RPMI7951 (cell line): ENCODE measurements around the gene CNTLN. TPM values are rescaled to one million over a fixed set of nuclear protein-coding genes. Genes with fewer than 3 reads are reported as not detected.
"Not testable (repeated sequence)": the region's sequence is repeated elsewhere in the genome, so short reads cannot be mapped to it uniquely, and the experiment has no call there.

Source experiments
- DNase-seq: peaks from one replicate; pipeline ENCODE4 v3.0.0-alpha.2; 2012; ENCODE audit warnings: low read depth
- total RNA-seq: library from RNA; depleted of rRNA; stranded (reverse); fragments of >200 nt; shearing (Covaris generic); gene quantifications from 2 replicates; pipeline ENCODE4 v1.2.3, GENCODE V29; 2014; rRNA removed

Gene CNTLN
- total RNA-seq: 9.6 and 10.6 TPM in 2 replicates

DNA sequence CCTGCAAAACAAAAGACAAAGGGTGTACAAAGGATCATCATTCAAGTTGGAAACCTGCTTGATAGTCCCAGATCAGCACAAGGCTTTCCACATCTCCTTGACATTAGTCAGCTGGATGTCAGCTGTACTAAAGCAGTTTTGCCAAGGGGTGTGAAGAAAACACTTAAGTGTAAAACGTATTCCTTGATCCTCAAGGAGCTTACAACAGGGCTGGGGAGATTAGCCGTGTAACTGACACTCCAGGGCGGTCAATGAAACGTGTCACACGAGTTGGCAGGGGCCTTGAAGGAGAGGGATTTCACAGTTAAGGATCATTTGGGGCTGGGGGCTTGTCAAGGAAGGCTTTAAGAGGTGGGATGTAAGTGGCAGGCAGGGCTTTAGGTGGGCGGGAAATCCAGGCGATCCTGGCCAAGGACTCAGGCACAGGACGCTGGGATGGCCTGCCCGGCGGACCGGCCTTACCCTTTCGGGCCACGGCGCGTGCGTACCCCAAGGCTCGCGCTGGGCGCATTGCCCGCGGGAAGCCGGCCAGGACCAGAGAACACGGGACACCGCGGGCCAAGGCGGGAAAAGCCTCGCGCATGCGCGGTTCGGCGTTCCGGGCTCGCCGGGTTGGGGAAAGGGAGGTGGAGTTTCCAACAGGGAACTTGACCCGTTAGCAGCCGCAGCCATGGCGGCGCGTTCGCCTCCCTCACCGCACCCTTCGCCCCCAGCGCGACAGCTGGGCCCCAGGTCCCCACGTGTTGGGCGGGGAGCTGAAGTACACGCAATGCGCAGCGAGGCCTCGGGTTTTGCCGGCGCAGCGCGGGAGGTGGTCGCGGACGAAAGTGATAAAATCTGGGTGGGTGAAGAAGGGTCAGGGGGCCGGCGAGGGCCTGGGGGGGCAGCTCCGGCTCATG lies at the start of gene CNTLN:
Gene CNTLN (plus strand): TSS at position 645 of the 899 bp plus-strand sequence. CDS start 26 bp downstream, at position 671.
- DNase-seq: peak; percentile 89

DNA sequence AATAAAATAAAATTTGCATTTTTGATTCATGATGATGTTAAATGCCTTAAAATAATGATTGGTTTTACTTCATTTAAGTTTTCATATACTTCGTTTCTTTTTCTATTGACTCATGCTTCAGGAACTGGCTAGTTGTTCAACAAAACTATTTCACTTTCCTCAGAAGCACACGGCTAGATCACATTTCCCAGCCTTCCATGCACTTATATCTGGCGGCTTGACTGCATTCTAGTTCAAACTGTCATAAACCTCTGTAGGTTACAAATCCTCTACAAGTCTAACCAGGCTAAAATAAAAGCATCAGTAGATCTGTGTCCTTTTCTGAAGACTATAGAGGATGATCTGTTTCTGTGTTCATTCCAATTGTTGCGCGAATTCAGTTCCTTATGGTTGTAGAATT lies 46.3 kb upstream of the CNTLN start:
- no peak for DNase-seq

- no peak for DNase-seq
These were observed 44.8 kb upstream of the CNTLN start for GRCh38 chr9:17090041-17090440.

GRCh38 chr9:17116400-17116837 lies 18.4 kb upstream of the CNTLN start:
- DNase-seq: peak; percentile 55

GRCh38 chr9:17117372-17117771 lies 17.5 kb upstream of the CNTLN start:
- DNase-seq: no peak

DNA sequence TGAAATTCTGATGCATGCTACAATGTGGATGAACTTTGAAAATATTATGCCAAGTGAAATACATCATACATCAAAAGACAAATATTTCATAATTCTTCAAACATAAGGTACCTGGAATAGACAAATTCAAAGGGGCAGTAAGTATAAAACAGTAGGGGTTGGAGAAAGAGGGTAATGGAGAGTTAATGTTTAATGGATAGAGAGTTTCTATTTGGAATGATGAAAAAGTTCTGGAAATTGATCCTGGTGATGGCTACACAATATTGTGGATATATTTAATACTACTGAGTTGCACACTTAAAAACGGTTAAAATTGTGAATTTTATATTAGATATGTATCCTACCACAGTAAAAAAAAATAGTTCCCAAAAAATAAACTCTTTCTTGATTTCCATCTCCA lies 14.6 kb upstream of the CNTLN start:
- DNase-seq: no peak

DNA sequence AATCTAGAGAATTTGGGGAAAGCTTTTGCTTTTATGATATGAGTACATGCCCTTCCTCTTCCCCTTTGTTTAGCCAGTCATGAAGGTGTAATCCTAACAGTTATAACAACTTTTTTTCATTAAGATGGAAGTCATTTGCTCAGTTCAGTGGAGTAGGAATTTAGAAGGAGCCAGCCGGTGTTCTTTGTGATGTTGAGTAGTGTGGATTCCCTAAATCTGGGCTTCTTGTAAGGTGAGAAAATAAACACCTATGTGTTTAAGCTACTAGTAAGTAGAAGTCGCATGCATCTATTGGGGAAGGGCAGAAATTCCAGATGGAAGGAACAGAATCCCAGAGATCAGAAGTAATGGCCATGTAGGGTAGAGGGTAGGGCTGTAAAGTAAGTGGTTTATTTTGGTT lies 13.6 kb upstream of the CNTLN start:
- DNase-seq: no peak

GRCh38 chr9:17130291-17130690 lies 4.5 kb upstream of the CNTLN start:
- DNase-seq: no peak

DNA sequence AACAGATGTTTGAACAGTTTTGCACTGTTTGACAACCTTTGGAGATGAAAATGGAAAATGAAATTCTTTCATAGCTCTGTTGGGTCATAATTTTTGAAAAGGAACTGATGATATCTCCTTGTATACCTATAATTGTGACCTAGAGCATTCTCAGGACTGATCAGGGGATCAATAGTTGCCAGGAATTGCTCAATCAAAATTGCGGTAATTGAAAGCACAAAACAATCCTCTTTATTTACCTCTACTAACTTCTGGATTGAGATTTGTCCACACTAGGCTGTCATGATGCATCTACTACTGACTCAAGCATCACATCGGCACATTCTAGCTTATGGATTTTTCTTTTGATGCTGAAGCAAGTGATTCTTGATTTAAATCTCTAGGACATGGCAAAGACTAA lies 4.1 kb upstream of the CNTLN start:
- DNase-seq: no peak

DNA sequence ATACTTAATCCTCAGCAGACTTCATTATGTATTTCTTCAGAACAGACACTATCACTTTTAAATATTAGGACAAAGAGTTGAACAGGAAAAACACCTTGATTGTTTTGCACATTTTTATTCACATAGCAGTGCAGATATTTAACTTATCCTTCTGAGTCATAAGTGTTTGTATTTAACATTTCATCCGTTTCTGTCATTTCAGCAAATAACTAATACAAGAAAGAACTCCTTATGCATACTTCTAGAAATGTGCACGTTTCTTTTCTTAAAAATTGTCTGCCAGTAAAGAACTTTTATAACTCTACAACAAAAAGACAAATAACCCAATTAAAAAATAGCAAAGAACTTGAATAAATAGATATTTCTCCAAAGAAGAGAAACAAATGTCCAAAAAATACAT lies 3.3 kb upstream of the CNTLN start:
- DNase-seq: no peak

GRCh38 chr9:17135295-17136160 lies 688 bp downstream of the CNTLN start:
- peak; percentile 55 for DNase-seq

GRCh38 chr9:17137566-17137965 lies 2.7 kb downstream of the CNTLN start:
- peak; percentile 3 for DNase-seq

DNA sequence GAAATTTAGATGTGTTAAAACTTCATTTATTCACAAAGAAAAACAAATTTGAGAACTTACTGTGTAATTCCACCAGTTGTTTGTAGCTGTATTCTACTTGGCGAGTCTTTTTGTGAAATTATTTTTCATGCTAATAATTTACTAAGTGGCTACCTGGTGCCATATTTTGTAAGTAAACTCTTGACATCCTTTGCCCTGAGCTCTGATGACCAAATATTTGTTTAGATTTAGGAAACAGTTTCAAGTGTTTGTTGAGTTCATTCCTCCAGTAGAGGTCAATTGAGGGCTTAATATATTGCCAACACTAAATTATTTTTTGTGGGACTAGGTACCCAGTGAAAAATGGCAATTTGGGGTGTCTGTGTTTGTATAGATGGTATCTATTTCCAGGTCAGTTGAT lies 3.7 kb downstream of the CNTLN start:
- DNase-seq: no peak

DNA sequence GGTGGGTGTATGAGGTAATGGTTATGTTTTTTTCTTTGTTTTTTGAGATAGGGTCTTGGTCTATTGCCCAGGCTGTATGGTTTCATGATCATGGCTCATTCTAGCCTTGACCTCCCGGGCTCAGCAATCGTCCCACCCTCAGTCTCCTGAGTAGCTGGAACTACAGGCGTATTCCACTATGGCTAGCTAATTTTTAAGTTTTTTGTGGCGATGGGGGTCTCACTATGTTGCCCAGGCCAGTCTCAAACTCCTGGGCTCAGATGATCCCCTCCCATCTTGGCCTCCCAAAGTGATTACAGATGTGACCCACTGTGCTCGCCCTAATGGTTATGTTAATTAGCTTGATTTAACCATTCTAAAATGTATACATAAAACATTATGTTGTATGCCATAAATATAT lies 5.6 kb downstream of the CNTLN start:
- DNase-seq: no peak

DNA sequence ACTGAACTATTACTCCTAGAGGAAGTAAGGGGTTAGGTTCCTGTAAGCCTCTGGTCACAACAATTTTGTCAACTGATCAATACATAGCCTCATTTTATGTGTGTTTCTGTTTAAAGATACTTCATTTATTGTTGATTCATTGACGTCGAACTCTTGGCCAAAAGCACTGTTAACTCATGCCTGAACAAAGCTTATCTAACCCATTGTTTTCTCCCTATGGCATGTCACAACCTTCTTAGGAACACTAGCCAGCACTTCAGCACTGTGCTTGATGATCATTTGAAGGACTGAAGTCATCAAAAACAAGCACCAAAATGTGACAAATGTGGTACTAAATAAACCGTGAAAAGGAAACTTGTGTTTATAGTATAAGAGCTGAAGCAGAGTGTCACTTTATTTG lies 13.5 kb downstream of the CNTLN start:
- DNase-seq: no peak

DNA sequence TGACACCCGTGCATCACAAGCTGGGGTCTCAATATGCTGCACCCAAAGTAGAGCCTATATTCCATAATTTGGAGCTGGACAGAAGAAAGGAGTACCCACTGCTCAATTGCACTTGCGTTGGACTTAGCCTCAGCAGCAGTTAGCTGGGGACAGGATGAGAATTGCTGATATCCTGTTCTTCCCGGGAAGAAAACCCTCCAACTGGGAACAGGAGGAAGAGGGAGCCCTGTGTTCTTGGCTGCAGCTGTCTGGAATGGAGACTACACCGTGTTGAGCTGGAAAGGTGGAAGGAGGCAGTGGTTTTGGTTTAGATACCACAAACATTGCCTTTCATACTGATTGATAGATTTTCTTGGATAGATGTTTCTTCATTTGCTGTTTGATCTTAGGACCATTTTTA lies 24.6 kb downstream of the CNTLN start:
- DNase-seq: no peak

GRCh38 chr9:17160327-17160726 lies 25.5 kb downstream of the CNTLN start:
- DNase-seq: no peak

GRCh38 chr9:17165764-17166163 lies 30.9 kb downstream of the CNTLN start:
- DNase-seq: no peak

DNA sequence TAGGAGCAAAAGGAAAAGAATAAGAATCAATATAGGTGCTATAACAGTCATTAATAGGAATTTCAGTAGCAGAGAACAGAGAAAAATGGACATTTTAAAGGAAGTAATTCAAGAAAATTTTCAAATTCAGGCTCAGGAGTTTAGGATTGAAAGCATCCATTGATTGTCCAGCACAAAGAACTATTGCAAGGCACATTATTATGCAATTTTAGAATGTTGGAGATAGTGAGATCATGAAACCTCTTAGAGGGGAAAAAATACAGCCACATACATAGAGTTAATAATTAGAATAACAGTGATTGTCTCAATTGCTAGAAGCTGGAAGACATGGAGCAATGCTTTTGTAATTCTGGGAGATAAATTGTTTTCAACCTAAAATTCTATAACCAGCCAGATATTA lies 31.5 kb downstream of the CNTLN start:
- DNase-seq: no peak

DNA sequence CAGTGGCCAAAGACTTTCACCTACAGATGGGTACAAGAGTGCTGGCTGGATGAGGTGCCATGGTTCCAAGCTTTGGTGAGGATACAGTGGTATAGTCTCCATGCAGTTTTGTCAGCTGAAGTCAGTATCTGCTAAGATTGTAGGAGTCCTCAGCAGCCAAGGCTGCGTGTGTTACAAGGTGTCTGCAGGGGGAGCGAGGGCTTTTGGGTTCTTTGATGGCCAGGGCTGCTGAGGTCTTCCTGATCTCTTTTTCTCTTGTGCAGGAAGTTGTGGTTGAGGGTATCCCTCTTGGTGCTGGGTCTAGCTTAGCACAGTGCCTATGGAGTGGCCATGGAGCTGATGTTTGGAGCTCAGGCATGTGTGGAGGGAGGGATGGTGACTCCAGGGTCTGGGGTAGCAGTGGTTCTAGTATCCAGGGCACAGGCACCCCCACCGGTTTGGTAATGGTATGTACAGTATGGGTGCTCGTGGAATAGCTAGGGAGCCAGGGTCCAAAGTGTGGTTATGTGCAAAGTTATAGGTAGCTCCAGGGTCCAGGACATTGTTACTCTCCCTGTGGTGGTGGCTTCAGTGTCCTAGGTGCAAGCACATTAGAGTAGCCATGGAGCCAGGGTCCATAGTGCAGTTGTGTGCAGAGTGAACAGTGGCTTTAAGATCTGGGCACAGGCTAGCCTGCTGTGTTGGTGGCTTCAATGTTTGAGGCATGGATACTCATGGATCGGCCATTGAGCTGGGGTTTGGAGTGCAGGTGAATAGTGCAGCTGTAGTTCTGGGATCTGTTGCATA lies 36.7 kb downstream of the CNTLN start:
- DNase-seq: no peak

DNA sequence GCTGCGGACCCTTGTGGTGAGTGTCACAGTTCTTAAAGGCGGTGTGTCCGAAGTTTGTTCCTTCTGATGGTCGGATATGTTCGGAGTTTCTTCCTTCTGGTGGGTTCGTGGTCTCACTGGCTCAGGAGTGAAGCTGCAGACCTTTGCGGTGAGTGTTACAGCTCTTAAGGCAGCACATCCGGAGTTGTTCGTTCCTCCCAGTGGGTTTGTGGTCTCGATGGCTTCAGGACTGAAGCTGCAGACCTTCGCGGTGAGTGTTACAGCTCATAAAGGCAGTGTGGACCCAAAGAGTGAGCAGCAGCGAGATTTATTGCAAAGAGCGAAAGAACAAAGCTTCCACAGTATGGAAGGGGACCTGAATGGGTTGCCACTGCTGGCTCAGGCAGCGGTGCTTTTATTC lies 42.7 kb downstream of the CNTLN start:
- DNase-seq: not testable (repeated sequence)

GRCh38 chr9:17185481-17186029 lies 50.7 kb downstream of the CNTLN start:
- no peak for DNase-seq
